SK-N-SH treated with all-trans-retinoic acid at 6 μM for 48 hours (cell line): ENCODE results near the gene DBP.

Source experiments
- ATAC-seq: fragments of 200-7000 bp; cut with Tn5 transposase; 3 replicates; pipeline ENCODE4 v1.9.1; 2020; ENCODE audit warnings: mild to moderate bottlenecking, moderate library complexity
- BACH2 ChIP-seq: fragments of 250-450 bp; sonication (Bioruptor Pico); IDR thresholded peaks from 2 replicates; pipeline ENCODE4 v1.9.0; 2021; ENCODE audit warnings: mild to moderate bottlenecking, borderline replicate concordance
- CREB5 ChIP-seq: fragments of 250-450 bp; sonication (Bioruptor Pico); IDR thresholded peaks from 2 replicates; pipeline ENCODE4 v1.5.1; 2020; ENCODE audit warnings: low read depth, mild to moderate bottlenecking, moderate library complexity
- CSDC2 ChIP-seq: fragments of 250-450 bp; sonication (Bioruptor Pico); IDR thresholded peaks from 2 replicates; pipeline ENCODE4 v1.5.0; 2020; ENCODE audit warnings: mild to moderate bottlenecking, moderate library complexity
- CSRNP3 ChIP-seq: fragments of 250-450 bp; sonication (Bioruptor Pico); IDR thresholded peaks from 2 replicates; pipeline ENCODE4 v1.5.1; 2021; ENCODE audit warnings: mild to moderate bottlenecking, moderate library complexity
- GLIS3 ChIP-seq: fragments of 250-450 bp; sonication (Bioruptor Pico); IDR thresholded peaks from 2 replicates; pipeline ENCODE4 v1.5.0; 2020; ENCODE audit warnings: mild to moderate bottlenecking, moderate library complexity
- ISL1 ChIP-seq: fragments of 250-450 bp; sonication (Bioruptor Pico); IDR thresholded peaks from 2 replicates; pipeline ENCODE4 v2.1.2; 2022; ENCODE audit warnings: mild to moderate bottlenecking, moderate library complexity
- PATZ1 ChIP-seq: fragments of 250-450 bp; sonication (Bioruptor Pico); IDR thresholded peaks from 2 replicates; pipeline ENCODE4 v1.8.0; 2020; ENCODE audit warnings: mild to moderate bottlenecking, moderate library complexity, borderline replicate concordance
- PPARA ChIP-seq: fragments of 250-450 bp; sonication (Bioruptor Pico); IDR thresholded peaks from 2 replicates; pipeline ENCODE4 v1.5.0; 2020; ENCODE audit warnings: mild to moderate bottlenecking, borderline replicate concordance
- RARB ChIP-seq: fragments of 250-450 bp; sonication (Bioruptor Pico); IDR thresholded peaks from 2 replicates; pipeline ENCODE4 v1.8.0; 2021; ENCODE audit warnings: mild to moderate bottlenecking, moderate library complexity
- SNAI2 ChIP-seq: fragments of 250-450 bp; sonication (Bioruptor Pico); IDR thresholded peaks from 2 replicates; pipeline ENCODE4 v1.5.0; 2020; ENCODE audit warnings: mild to moderate bottlenecking, moderate library complexity
- TCF4 ChIP-seq: fragments of 250-450 bp; sonication (Bioruptor Pico); IDR thresholded peaks from 2 replicates; pipeline ENCODE4 v1.8.0; 2021; ENCODE audit warnings: mild to moderate bottlenecking, moderate library complexity, borderline replicate concordance
- TOX ChIP-seq: fragments of 250-450 bp; sonication (Bioruptor Pico); IDR thresholded peaks from 2 replicates; pipeline ENCODE4 v1.8.0; 2021; ENCODE audit warnings: mild to moderate bottlenecking, moderate library complexity, borderline replicate concordance
- ZC3H10 ChIP-seq: fragments of 250-450 bp; sonication (Bioruptor Pico); IDR thresholded peaks from 2 replicates; pipeline ENCODE4 v1.5.1; 2021; ENCODE audit warnings: mild to moderate bottlenecking, moderate library complexity
- ZFP3 ChIP-seq: fragments of 250-450 bp; sonication (Bioruptor Pico); IDR thresholded peaks from 2 replicates; pipeline ENCODE4 v1.5.0; 2020; ENCODE audit warnings: mild to moderate bottlenecking, moderate library complexity
- ZFP30 ChIP-seq: fragments of 450-650 bp; formaldehyde crosslinking; IDR thresholded peaks from 2 replicates; pipeline ENCODE4 v1.5.0; 2022; ENCODE audit warnings: mild to moderate bottlenecking, moderate library complexity
- ZNF565 ChIP-seq: fragments of 450-650 bp; formaldehyde crosslinking; conservative IDR thresholded peaks from 2 replicates; pipeline ENCODE4 v1.5.0; 2020; ENCODE audit warnings: low read depth, mild to moderate bottlenecking, moderate library complexity
- ZNF70 ChIP-seq: fragments of 450-650 bp; formaldehyde crosslinking; IDR thresholded peaks from 2 replicates; pipeline ENCODE4 v1.5.0; 2020; ENCODE audit warnings: mild to moderate bottlenecking, moderate library complexity
- ZNF8 ChIP-seq: fragments of 450-650 bp; formaldehyde crosslinking; IDR thresholded peaks from 2 replicates; pipeline ENCODE4 v1.5.0; 2020; ENCODE audit warnings: mild to moderate bottlenecking, moderate library complexity
- TF ChIP-seq, protein P1 (sequence below): fragments of 250-450 bp; sonication (Bioruptor Pico); IDR thresholded peaks from 2 replicates; pipeline ENCODE4 v1.5.0; 2020; ENCODE audit warnings: mild to moderate bottlenecking, moderate library complexity

The DBP gene

DNA sequence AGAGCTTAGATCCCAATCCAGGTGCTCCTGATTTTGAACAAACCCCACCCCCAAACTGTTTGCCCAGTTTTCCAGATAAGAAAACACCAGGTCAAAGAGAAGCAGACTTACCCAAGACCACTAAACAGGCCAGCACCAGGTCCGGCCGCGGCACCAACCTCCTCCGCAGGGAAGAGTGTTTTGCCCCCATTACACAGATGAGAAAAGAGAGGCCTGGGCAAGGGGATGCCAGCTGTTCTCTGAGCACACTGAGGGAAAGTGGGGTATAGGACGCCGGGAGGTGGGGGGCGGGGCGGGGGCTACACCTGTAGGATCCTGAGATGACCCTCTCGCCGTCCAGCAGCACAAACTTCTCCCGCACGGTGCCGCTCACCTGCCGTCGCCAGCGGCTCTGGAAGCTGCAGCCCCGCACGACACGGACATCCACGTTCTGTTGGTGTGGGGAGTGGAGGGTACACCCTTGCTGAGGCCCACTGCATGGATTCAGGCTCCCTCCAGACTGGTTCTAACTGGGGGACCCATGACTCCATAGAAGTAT lies 27.5 kb downstream of the DBP start:
- ATAC-seq, result no peak
- TF ChIP-seq SNAI2, result no peak
- TF ChIP-seq ZNF8 (CRISPR knock-in tag), result no peak
- no peak for TF ChIP-seq ZFP30 (CRISPR knock-in tag)
- TF ChIP-seq ZFP3 (CRISPR knock-in tag), result no peak
- TF ChIP-seq, protein P1, sequence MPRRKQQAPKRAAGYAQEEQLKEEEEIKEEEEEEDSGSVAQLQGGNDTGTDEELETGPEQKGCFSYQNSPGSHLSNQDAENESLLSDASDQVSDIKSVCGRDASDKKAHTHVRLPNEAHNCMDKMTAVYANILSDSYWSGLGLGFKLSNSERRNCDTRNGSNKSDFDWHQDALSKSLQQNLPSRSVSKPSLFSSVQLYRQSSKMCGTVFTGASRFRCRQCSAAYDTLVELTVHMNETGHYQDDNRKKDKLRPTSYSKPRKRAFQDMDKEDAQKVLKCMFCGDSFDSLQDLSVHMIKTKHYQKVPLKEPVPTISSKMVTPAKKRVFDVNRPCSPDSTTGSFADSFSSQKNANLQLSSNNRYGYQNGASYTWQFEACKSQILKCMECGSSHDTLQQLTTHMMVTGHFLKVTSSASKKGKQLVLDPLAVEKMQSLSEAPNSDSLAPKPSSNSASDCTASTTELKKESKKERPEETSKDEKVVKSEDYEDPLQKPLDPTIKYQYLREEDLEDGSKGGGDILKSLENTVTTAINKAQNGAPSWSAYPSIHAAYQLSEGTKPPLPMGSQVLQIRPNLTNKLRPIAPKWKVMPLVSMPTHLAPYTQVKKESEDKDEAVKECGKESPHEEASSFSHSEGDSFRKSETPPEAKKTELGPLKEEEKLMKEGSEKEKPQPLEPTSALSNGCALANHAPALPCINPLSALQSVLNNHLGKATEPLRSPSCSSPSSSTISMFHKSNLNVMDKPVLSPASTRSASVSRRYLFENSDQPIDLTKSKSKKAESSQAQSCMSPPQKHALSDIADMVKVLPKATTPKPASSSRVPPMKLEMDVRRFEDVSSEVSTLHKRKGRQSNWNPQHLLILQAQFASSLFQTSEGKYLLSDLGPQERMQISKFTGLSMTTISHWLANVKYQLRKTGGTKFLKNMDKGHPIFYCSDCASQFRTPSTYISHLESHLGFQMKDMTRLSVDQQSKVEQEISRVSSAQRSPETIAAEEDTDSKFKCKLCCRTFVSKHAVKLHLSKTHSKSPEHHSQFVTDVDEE (CRISPR knock-in tag), result no peak
- TF ChIP-seq ZNF70, result no peak
- no peak for TF ChIP-seq GLIS3 (CRISPR knock-in tag)
- TF ChIP-seq ZC3H10 (CRISPR knock-in tag), result no peak

- TF ChIP-seq ZC3H10 (CRISPR knock-in tag) (no peak), CSDC2 (CRISPR knock-in tag) (no peak), TOX (CRISPR knock-in tag) (no peak), ZNF565 (CRISPR knock-in tag) (no peak), RARB (no peak), CSRNP3 (no peak), GLIS3 (CRISPR knock-in tag) (no peak), TCF4 (CRISPR knock-in tag) (no peak), PATZ1 (CRISPR knock-in tag) (no peak), ISL1 (CRISPR knock-in tag) (no peak), ZNF8 (CRISPR knock-in tag) (no peak), ZFP3 (CRISPR knock-in tag) (no peak), PPARA (CRISPR knock-in tag) (no peak), BACH2 (CRISPR knock-in tag) (no peak), ZNF70 (no peak)
- ATAC-seq, result peak; percentile 79
These were observed 28.3 kb downstream of the DBP start for GRCh38 chr19:48608798-48609263.

DNA sequence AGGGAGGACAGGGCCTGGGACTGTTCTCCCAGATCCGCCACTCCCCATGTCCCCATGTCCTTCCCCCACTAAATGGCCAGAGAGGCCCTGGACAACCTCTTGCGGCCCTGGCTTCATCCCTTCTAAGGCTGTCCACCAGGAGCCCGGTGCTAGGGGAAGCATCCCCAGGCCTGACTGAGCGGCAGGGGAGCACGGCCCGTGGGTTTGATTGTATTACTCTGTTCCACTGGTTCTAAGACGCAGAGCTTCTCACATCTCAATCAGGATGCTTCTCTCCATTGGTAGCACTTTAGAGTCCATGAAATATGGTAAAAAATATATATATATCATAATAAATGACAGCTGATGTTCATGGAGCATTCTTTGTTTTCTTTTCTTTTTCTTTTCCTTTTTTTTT lies 29.8 kb downstream of the DBP start:
- no peak for ATAC-seq
- TF ChIP-seq ZNF70 (no peak), ISL1 (CRISPR knock-in tag) (no peak), ZNF565 (CRISPR knock-in tag) (no peak), CREB5 (no peak)

- no peak for TF ChIP-seq PPARA (CRISPR knock-in tag)
- TF ChIP-seq ZNF8 (CRISPR knock-in tag), result no peak
- no peak for TF ChIP-seq BACH2 (CRISPR knock-in tag)
- no peak for TF ChIP-seq ISL1 (CRISPR knock-in tag)
- TF ChIP-seq ZFP30 (CRISPR knock-in tag), result no peak
- no peak for TF ChIP-seq SNAI2
- ATAC-seq, result no peak
These were observed 30.5 kb downstream of the DBP start, which contains the start of gene SPACA4 for GRCh38 chr19:48606463-48607358. TSS of gene SPACA4 (plus strand) at chr19:48606742. CDS start at chr19:48606979, 237 bp downstream.
